Breast epithelium (tissue), 3 donors: ENCODE data around the gene PDGFD.

ENCODE experiments used
- CTCF ChIP-seq, 3 donors: fragments of 450-650 bp; IDR thresholded peaks; one replicate each; pipeline ENCODE4 v1.5.1; 2016 to 2017; ENCODE audit warnings: antibody characterized with exemption in 3 of 3, mild to moderate bottlenecking in 3 of 3, moderate library complexity in 3 of 3
- POLR2A ChIP-seq: fragments of 450-650 bp; IDR thresholded peaks from one replicate; pipeline ENCODE4 v1.6.1; 2016; ENCODE audit warnings: antibody characterized with exemption, mild to moderate bottlenecking, moderate library complexity
- POLR2AphosphoS5 ChIP-seq, 3 donors: sonication (generic); formaldehyde crosslinking; IDR thresholded peaks; one replicate each; pipeline ENCODE4 v1.6.1; 2017; ENCODE audit warnings: antibody characterized with exemption in 3 of 3

- TF ChIP-seq POLR2A (no peak), CTCF (IDR thresholded peaks at IDR 0.05) (no peak), POLR2AphosphoS5 (IDR thresholded peaks at IDR 0.05) (no peak)
Observed at GRCh38 chr11:104075091-104075490, 88.9 kb downstream of the PDGFD start.
